Fibroblast of skin of scalp (primary cell): ENCODE measurements around the gene ADGRG6.
"Not testable (repeated sequence)": the region's sequence is repeated elsewhere in the genome, so short reads cannot be mapped to it uniquely, and the experiment has no call there.

Source experiments
- DNase-seq: peaks from one replicate; pipeline ENCODE4 v3.0.0-alpha.2; 2013

ADGRG6 gene

GRCh38 chr6:142322504-142323198 is 20.8 kb downstream of the ADGRG6 start:
- DNase-seq = no peak

- DNase-seq = no peak
These were observed 21.6 kb downstream of the ADGRG6 start for GRCh38 chr6:142323377-142323776.

- DNase-seq = no peak
These were observed 22.3 kb downstream of the ADGRG6 start for GRCh38 chr6:142324111-142324510.

- DNase-seq = no peak
These were observed 23.3 kb downstream of the ADGRG6 start for GRCh38 chr6:142325111-142325510.

GRCh38 chr6:142326540-142326939 is 24.7 kb downstream of the ADGRG6 start:
- no peak for DNase-seq

GRCh38 chr6:142328070-142328469 is 26.3 kb downstream of the ADGRG6 start:
- DNase-seq = no peak

GRCh38 chr6:142329486-142330113 is 27.8 kb downstream of the ADGRG6 start:
- no peak for DNase-seq

- DNase-seq = peak; percentile 41
These were observed 29.3 kb downstream of the ADGRG6 start for GRCh38 chr6:142331075-142331551.

GRCh38 chr6:142331601-142332000 is 29.8 kb downstream of the ADGRG6 start:
- no peak for DNase-seq

GRCh38 chr6:142332393-142333098 is 30.7 kb downstream of the ADGRG6 start:
- DNase-seq = no peak

- no peak for DNase-seq
These were observed 31.6 kb downstream of the ADGRG6 start for GRCh38 chr6:142333431-142333830.

GRCh38 chr6:142334294-142334693 is 32.5 kb downstream of the ADGRG6 start:
- no peak for DNase-seq

- no peak for DNase-seq
These were observed 33.6 kb downstream of the ADGRG6 start for GRCh38 chr6:142335415-142335814.

- DNase-seq = no peak
These were observed 34.4 kb downstream of the ADGRG6 start for GRCh38 chr6:142336183-142336582.

GRCh38 chr6:142336787-142337186 is 35.0 kb downstream of the ADGRG6 start:
- no peak for DNase-seq

- DNase-seq = no peak
These were observed 37.3 kb downstream of the ADGRG6 start for GRCh38 chr6:142339113-142339512.

GRCh38 chr6:142339968-142340658 is 38.3 kb downstream of the ADGRG6 start:
- DNase-seq = no peak

GRCh38 chr6:142341855-142342330 is 40.1 kb downstream of the ADGRG6 start:
- no peak for DNase-seq

- no peak for DNase-seq
These were observed 41.2 kb downstream of the ADGRG6 start for GRCh38 chr6:142342986-142343385.

GRCh38 chr6:142343938-142344337 is 42.1 kb downstream of the ADGRG6 start:
- no peak for DNase-seq

- DNase-seq = no peak
These were observed 43.5 kb downstream of the ADGRG6 start for GRCh38 chr6:142345261-142345660.

- DNase-seq = not testable (repeated sequence)
These were observed 44.4 kb downstream of the ADGRG6 start for GRCh38 chr6:142346166-142346565.
